ENCODE data around the gene ERBIN.
"Not testable (repeated sequence)": the region's sequence is repeated elsewhere in the genome, so short reads cannot be mapped to it uniquely, and the experiment has no call there.

Gene ERBIN

GRCh38 chr5:65926276-65926783 lies at the start of gene ERBIN:
TSS of gene ERBIN (plus strand) at chr5:65926575. CDS start at chr5:65992719, 66,144 bp downstream.
- peak in 1 of 2 experiments; percentile 36 for DNase-seq

DNA sequence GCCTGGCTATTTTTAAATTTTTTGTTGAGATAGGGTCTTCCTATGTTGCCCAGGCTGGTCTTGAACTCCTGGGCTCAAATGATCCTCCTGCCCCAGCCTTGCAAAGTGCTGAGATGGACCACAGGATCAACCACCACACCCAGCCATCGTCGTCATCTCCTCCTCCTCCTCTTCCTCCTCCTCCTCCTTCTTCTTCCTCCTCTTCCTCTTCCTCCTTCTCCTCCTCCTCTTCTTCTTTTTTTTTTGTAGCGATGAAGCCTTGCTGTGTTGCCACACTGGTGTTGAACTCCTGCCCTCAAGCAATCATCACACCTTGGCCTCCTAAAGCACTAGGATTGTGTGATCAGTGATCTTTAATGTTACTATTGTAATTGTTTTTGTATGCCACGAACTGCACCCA lies 49.4 kb upstream of the ERBIN start:
- DNase-seq, result no peak

GRCh38 chr5:65879668-65880256 lies 46.6 kb upstream of the ERBIN start:
- not testable (repeated sequence) for DNase-seq

GRCh38 chr5:65880496-65881072 lies 45.8 kb upstream of the ERBIN start:
- DNase-seq, result peak in 1 of 2 experiments; percentile 62

- no peak for DNase-seq
Observed at GRCh38 chr5:65882278-65882677, 44.1 kb upstream of the ERBIN start.

DNA sequence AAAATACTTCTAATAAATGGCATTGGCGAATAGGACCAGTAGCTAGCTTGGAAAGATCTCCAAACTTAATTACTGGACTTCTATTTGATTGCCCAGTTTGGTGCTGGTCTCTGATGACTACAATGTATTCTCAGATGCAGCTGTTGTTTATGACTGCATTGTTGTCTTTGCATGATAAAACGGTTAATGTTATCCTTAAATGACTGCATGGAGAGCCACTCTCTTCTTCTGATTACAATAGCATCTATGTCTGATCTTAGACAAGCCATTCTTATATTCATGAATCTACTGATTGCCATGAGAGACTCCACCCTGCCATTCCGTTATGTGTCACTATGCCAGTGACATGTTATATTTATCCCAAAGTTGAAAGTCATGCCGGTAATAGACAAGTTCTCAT lies 42.9 kb upstream of the ERBIN start:
- DNase-seq, result no peak

- DNase-seq, result no peak
Observed at GRCh38 chr5:65886387-65886786, 40.0 kb upstream of the ERBIN start.

DNA sequence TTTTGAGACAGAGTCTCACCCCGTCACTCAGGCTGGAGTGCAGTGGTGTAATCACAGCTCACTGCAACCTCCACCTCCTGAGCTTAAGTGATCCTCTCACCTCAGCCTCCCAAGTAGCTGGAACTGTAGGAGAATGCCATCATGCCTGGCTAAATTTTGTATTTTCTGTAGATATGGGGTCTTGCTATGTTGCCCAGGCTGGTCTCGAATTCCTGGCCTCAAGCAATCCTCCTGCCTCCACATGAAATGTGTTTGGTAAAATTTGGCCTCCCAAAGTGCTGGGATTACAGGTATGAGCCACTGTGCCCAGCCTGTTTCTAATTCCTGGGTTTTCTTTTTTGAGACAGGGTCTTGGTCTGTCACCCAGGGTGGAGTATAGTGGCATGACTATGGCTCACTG lies 34.4 kb upstream of the ERBIN start:
- DNase-seq, result not testable (repeated sequence)

DNA sequence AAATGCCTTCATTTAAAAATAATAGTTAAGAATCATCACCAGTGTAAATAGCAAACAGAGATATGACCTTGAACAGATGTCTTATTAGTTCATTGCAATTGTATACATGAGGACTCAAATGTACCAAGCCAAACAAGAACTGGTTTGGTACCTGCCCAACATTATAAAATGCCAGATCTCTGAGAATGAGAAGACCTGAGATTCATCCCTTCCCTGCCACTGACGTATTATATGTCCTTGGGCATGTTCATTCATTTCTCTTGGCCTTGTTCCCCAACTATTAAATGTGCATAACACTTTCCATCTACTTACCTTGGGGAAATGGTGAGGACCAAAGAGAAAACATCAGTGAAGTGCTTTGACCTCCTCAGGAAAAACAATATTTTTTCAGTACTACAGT lies 33.6 kb upstream of the ERBIN start:
- DNase-seq, result no peak

GRCh38 chr5:65893749-65894430 lies 32.5 kb upstream of the ERBIN start:
- DNase-seq, result no peak

GRCh38 chr5:65895891-65896290 lies 30.5 kb upstream of the ERBIN start:
- no peak for DNase-seq

DNA sequence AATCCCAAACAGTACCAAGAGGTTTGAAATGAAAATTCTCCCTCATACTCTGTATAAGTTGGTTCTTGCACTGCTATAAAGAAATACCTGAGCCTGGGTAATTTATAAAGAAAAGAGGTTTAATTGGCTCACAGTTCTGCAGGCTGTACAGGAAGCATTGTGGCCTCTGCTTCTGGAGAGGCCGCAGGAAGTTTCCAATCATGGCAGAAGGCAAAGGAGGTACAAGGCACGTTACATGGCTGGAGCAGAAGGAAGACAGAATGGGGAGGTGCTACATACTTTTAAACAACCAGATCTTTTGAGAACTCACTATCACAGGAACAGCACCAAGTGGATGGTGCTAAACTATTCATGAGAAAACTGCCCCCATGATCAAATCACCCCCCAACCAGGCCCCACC lies 25.6 kb upstream of the ERBIN start:
- DNase-seq, result no peak

DNA sequence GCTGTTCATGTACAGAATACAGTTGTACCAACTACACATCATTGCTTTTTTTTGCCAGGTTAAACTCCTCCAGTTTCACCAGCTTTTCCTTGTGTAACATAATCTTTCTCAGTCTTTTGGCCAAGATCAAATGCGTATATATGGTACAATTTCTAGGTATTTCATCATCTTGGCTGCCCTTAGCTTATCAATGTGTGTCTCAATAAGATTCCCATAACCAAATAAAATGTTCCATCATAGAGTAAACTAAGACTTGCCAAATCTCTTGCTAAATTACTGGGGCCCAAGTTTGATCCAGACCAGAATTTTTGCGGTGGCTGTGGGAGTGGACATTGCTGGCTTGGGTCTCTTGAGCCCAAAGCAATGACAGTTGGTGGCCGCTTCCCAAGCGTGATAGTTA lies 24.3 kb upstream of the ERBIN start:
- DNase-seq, result no peak

GRCh38 chr5:65903581-65903980 lies 22.8 kb upstream of the ERBIN start:
- DNase-seq, result no peak

- DNase-seq, result no peak
Observed at GRCh38 chr5:65906256-65906655, 20.1 kb upstream of the ERBIN start.

- DNase-seq, result no peak
Observed at GRCh38 chr5:65907135-65907534, 19.2 kb upstream of the ERBIN start.

- DNase-seq, result no peak
Observed at GRCh38 chr5:65910711-65911110, 15.7 kb upstream of the ERBIN start.

DNA sequence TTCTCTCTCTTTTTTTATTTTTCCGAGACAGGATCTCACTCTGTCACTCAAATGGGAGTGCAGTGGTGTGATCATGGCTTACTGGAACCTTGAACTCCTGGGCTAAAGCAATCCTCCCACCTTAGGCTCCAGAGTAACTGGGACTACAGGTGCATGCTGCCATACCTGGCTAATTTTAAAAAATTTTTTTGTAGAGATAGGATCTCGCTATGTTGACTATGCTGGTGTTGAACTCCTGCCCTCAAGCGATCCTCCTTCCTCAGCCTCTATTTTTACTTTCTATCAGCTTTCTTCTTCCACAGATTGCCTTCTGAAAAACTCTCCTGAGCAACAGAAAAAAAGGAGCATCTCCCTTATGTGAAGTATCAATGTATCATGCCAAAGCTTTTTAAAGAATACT lies 14.1 kb upstream of the ERBIN start:
- no peak for DNase-seq

- DNase-seq, result no peak
Observed at GRCh38 chr5:65913519-65913918, 12.9 kb upstream of the ERBIN start.

GRCh38 chr5:65914641-65915196 lies 11.7 kb upstream of the ERBIN start:
- DNase-seq, result no peak

GRCh38 chr5:65915661-65916060 lies 10.7 kb upstream of the ERBIN start:
- not testable (repeated sequence) for DNase-seq

- no peak for DNase-seq
Observed at GRCh38 chr5:65916066-65916465, 10.3 kb upstream of the ERBIN start.

- no peak for DNase-seq
Observed at GRCh38 chr5:65916636-65917035, 9.7 kb upstream of the ERBIN start.

- no peak for DNase-seq
Observed at GRCh38 chr5:65919773-65920172, 6.6 kb upstream of the ERBIN start.
